ENCODE measurements around the gene KRT86.
A peak's percentile ranks its signal among the peaks of the same experiment; 100 is the strongest.
"Not testable (repeated sequence)": the region's sequence is repeated elsewhere in the genome, so short reads cannot be mapped to it uniquely, and the experiment has no call there.

The KRT86 gene

DNA sequence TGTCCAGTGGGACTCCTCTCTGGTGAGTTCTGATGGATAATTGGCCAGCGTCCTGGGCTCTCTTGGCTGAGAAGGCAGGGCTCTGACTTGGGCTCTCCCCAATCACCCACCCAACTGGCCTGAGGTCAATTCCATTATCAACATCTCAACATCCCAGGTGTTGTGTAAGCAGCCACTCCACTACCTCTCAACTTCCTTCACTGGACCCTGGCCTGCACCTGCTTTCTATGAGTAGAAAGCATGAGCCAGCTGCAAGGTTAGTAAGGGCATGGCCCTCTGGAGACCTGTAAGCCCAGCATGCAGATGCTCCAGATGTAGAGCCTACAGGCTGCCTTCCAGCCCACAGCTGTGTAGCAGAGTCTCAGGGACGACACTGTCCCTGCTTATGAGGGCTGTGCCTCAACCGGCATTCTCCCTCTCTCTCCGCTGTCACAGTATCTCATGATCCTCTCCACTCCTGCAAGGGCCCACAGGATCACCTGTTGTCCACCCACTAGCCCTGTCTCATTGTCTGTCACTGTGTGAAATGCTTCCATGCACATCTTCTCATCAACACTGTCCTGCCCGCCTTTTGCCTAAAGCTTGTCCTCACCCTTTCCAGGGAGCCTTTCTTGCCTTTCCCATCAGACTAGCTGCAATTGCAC lies 22.2 kb downstream of the KRT86 start:
- DNase-seq = no peak

DNA sequence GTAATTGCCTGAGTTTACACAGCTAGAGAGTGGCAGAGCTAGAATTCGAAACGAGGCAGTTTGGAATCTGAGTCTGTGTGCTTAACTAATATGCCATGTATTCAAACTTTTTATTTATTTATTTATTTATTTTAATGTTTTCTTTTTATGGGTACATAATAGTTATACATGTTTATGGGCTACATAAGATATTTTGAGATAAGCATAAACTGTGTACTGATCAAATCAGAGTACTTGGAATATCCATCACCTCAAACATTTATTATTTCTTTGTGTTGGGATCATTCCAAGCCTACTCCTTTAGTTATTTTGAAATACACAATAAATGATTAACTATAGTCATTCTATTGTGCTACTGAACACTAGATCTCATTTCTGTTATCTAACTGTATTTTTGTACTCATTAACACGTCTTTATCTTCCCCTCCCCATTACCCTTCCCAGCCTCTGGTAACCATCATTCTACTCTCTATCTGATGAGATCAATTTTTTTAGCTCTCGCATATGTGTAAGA lies 24.3 kb downstream of the KRT86 start:
- DNase-seq = no peak

DNA sequence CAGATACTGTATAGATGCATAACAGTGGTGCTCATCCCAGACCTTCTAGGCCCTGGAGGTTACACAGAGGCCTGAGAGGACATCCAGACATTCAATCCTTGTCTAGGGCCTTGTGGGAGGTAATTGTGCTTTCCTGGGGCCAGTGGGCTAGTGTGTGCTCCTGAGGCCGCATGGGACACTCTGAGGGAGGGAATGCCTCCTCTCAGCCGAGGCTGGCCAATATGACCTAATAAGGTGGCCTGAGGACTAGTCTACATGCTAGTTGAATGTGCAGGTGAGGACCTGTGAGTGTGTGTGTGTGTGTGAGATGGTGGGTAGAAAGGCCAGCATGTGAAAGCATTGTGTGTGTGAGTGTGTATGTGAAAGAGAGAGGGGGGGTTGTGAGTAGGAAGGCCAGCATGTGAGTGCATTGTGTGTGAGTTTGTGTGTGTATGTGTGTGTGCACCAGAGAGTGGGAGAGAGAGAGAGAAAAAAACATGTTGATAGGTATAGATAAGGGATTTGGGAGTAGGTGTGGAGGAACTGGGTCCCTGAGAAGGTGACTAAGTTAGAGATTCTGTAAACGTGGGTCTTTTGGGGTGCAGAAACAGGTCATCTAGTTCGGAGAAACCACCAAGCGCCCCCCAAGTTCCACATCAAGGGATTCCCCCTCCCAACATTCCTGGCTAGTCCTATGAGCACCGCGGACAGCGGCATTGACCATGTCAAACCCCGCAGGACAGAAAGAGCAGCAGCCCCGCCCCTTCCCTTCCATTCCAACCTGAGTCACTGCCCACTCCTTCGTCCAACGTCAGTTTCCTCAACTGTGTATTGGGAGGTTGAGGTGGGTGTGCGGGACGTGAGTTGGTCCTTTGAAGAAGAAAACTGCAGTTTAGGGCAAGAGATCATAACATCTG lies 26.6 kb downstream of the KRT86 start:
- DNase-seq = no peak

DNA sequence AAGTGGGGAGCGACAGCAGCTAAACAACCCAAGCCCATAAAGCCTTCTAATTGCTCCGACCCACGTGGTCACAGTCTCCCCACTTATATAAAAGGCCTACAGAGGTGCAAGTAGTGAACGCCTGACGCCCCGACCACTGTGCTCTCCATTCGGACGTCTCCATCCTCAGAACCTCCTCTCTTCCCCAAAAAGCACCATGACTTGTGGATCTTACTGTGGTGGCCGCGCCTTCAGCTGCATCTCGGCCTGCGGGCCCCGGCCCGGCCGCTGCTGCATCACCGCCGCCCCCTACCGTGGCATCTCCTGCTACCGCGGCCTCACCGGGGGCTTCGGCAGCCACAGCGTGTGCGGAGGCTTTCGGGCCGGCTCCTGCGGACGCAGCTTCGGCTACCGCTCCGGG lies 27.3 kb downstream of the KRT86 start:
- DNase-seq = not testable (repeated sequence)

DNA sequence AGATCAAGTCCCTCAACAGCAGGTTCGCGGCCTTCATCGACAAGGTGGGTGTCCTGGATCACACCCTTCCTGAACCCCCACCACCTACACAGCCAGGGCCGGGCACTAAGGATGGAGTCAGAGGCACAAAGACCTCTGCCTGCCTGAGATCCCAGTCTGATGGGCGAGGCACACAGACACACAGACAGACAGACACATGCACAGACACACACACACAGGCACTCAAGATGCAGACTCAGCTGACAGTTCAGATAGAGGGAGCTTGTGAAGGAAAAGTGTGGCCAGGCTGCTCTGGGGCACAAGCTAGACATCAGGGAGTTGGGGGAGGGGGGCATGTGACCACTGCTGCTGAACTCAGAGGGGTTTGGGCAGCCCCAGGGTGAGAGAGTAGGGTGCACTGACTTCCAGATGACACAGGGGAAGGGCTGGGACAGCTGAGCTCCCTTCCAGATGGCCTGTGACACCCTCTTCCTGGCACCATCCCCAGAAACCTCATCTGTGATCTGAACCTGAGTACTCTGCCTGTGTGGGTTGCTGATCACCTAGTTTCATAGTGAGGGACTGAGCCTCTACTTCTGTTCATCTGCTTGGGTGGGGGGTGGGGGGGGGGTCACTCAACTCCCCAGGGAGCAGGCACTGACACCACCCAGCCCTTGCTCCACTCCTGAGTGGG lies 27.9 kb downstream of the KRT86 start:
- DNase-seq = not testable (repeated sequence)

DNA sequence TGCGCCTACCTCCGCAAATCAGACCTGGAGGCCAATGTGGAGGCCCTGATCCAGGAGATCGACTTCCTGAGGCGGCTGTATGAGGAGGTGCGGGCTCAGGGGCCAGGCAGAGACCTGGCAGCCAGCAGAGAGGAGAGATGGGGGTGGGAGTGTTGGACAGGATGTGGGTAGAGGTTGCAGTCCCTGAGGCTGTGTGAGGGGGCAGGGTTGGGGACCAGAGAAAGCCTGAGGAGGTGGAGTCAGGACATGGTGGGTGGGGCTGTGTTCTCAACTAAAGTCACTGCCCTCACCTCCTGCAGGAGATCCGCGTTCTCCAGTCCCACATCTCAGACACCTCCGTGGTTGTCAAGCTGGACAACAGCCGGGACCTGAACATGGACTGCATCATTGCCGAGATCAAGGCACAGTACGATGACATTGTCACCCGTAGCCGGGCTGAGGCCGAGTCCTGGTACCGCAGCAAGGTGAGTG lies 30.5 kb downstream of the KRT86 start:
- DNase-seq = not testable (repeated sequence)

DNA sequence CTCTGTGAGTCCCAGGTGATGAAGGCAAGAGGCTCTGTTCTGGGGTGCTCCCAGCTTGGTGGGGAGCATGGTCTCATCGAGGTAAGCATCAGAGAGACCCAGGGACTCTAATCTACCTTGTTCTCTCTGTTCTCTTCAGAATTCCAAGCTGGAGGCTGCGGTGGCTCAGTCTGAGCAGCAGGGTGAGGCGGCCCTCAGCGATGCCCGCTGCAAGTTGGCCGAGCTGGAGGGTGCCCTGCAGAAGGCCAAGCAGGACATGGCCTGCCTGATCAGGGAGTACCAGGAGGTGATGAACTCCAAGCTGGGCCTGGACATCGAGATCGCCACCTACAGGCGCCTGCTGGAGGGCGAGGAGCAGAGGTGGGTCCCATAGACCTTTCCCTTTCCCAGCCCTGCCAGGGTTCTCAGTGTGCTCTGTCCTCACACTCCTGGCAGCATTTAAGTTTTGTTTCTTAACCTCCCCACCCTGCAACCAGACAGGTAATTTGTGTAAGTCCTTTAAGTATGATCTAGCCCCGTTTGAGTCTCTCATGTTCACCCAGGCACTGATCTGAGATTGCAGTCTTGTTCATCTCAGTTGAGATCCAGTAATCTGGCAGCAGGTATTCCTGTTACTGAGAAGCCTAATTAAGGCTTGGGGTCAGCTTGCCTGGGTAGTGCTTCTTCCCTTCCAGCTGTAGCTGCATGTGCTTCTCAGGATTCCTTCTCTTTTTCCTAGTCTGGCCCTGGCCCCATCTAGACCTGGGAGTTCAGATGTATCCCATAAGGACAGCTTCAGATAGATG lies 31.7 kb downstream of the KRT86 start:
- no peak for DNase-seq

DNA sequence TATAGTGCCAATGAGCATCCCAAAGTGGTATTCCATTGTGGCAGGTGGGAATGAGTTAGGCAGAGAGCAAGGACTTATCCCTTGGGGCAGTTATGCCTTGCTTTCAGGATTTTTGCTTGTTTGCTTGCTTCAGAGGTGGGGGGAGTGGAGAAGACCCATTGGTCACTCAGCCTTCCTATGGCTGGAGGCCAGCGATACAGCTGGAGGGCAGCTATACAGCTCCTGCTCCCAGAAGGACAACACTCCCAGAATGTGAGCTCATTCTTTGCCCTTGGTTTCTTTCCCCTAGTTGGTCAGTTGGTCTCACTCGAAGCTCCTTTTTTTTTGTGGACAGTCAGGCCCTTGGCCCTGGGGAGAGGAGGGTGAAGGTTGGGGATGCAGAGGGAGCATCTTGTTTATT lies 32.3 kb downstream of the KRT86 start:
- DNase-seq = no peak

DNA sequence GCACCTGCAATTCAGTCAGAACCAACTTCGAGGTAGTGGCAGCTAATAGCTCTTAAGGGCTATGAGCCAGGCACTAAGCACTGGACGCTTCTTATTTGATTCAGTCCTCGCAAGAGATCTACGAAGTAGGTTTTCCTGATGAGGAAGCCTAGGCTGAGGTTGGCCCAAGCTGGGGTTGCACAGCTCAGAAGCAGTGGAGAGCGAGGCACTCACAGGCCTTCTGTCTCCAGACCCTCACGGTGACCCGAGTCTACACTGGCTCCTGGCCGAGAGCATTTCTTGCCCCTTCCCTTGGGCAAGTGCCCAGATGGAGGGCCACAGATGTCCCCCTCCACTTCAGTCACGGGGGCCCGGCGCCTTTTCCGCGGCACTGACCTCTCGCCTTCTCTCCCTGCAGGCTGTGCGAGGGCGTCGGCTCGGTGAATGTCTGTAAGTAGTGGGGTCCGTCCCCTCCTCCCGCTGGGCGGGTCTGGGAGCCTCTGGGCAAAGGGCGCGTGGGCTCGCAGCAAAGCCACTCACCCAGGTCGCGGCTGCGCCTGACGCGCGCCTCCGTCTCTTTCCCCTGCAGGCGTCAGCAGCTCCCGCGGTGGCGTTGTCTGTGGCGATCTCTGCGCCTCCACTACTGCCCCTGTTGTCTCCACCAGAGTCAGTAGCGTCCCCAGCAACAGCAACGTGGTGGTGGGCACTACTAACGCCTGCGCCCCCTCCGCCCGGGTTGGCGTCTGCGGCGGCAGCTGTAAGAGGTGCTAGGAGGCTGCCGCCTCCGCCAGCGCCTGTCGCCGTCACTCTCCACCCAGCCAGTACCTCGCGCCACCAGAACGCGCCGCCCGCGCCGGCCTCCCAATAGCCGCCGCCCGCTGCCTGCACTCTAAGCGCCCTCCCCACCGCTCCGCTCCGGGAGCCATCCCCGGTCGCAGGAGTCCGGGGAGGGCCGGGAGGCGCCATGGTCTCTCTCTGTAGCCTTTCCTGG lies 33.7 kb downstream of the KRT86 start:
- no peak for DNase-seq

DNA sequence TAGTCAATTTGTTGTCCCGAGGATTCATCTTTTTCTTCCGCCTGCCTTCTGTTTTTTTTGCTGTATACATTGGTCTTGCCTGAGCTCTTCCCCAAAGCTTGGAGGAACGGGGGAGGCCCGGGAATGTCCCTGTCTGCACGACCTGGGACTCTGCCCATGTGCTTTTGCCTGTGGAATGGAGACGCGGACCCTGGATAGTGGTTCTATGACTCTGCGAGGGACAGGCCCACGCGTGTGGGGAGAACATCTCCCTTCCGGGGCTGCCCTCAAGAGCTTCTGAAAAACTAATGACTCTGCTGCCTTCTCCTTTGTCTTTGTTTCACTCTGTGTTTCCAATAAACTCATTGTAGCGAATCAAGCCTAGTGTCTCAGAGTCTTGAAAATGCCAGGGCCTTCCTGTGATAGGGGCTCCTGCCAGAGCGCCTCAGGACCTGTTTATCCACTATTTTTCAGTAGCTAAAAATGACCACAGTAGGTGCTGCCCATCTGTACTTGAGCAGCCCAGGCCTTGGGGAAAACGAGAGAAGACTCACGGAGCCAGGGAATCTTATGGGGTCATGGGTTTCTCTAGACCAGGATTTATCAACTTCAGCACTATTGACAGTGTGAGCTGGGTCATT lies 34.5 kb downstream of the KRT86 start:
- no peak for DNase-seq

DNA sequence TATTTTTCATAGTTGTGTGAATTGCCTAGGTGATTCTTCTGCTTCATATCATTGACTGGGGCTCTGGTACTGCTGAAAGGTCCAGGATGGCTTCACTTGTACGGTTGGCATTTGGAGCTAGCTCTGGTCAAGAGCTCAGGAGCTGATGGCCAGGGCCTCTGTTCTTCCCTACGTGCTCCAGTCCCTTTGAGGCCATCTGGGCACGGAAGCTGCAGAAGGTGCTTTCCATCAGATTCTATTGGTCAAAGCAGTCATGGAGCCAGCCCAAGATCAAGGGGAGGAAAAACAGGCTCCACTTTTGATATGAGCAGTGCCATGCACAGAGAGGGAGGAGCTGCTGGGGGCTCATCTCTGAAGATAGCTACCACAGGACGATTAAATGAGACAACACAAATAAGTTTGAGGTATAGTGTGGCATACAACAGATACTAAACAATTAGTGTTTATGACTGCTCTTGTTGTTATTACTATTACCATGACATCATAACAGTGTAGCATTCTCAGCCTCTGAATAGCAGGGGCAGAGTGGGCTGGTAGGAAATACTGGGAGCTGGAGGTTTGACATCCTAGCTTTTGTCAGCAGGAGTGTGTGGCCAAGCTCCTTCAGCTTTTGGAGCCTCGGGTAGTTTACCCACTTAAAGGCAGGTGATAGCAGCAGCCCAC lies 36.3 kb downstream of the KRT86 start:
- DNase-seq = no peak

DNA sequence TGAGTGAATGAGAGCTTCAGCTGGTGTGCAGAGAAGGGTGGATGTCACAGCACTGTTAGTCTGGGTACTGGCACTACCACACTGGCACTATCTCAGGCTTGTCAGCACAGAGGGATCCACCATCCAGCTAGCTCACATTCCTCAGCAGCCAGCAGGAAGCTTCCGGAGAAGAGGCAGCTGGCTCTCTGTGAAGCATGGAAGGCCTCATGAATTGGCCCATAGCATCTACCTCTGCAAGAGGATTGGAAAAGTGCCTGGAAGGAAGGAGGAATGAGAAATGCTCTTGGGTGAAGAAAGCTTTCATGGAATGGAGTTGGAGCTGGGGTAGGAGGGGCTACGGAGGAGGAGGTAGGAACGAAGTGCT lies 36.8 kb downstream of the KRT86 start:
- no peak for DNase-seq

DNA sequence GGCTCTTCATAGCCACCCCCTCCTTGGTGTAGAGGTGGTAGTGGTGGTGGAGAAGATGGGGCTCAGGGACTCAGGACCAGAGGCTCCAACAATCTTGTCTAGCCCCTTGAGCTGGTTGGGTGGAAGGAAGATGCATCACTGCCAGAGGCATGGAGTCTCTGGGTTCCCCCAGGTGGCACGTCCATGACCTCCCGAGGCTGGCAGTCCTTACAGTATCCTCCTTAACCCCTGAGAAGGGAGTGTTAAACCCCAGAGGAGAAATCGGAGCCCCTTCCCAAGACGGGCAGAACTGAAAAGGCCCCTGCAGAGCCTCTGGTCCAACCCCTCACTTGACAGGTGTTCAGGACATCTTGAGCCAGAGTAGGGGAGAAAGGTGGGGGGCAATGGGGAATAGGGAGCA lies 37.6 kb downstream of the KRT86 start:
- DNase-seq = no peak

DNA sequence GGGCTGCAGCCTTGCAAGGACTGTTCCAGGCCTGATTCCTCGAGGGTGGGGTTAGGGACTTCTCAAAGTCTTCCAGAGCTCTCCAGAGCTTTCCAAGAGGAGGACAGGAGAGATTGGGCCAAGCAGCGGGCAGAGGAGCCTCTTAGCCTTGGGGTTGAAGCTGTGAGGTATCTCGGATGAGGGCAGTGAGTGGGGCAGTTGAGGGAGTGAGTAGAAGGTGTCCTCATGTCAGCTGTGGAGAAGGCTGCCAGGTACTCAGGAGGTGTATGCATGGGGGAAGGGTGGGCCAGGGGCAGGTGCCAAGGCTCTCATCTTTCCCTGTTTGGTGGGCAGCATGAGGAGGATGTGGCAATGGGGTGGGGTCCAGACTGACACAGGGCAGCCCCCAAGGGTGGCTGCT lies 39.0 kb downstream of the KRT86 start:
- no peak for DNase-seq

DNA sequence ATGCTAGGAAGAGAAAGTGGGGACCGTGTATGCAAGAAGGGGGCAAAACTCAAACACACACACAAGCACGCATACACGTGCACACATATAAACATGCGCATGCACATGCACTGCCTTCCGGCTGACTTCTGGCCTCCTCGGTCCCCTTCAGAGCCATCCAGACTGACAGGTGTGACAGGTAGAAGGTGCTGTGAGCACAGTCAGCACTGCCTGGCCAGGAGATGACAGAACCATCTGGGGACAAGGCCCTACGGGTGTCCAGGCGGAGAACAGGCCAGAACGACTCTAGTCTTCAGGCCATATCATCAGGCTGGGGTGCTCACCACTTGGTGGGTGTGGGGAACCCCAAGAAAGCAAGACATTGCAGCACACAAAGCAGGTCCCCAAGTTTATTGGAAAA lies 39.5 kb downstream of the KRT86 start:
- no peak for DNase-seq

DNA sequence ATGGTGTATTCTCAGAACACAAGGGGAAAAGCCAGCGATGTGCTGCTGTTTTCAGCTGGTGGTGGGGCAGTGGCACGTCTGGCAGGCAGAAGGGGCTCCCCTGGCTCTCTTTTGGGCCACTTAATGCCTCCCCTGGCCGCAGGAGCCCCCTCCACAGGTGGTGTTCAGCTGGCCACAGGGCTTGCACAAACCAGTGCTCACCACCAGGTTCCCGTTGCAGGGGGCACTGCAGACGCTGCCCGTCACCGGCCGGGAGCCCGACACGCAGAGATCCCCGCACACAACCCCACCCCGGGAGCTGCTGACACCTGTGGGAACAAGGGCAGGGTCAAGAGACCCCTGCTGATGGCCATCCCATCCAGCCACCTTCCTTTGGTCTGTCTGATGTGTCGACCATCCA lies 40.1 kb downstream of the KRT86 start:
- no peak for DNase-seq

DNA sequence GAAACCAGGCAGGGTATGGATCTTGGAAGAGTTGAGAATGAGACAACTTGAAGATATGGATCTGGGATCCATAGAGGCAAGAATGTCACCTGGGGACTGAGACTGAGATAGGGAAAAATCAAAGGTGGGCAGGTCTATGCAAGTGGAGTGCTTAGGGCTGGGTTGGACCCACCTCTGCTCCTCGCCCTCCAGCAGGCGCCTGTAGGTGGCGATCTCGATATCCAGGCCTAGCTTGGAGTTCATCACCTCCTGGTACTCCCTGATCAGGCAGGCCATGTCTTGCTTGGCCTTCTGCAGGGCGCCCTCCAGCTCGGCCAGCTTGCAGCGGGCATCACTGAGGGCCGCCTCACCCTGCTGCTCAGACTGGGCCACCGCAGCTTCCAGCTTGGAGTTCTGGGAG lies 41.3 kb downstream of the KRT86 start:
- DNase-seq = peak in 1 of 2 experiments; percentile 18

DNA sequence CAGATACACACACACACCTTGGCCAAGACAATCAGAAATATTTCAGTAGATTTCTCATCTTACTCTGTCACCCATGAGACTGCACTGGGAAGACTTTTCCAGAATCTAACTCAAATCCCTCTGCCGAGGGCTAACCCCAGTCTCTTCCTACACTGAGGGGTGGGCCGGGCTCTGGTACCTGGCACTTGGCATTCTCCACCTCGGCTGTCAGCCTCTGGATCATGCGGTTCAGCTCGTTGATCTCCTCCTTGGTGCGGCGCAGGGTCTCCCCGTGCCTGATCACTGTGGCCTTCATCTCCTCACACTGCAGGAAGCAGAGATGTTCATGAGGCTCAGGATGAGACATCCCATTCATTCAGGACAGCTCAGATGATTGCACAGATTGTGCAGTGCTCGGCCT lies 41.8 kb downstream of the KRT86 start:
- no peak for DNase-seq

DNA sequence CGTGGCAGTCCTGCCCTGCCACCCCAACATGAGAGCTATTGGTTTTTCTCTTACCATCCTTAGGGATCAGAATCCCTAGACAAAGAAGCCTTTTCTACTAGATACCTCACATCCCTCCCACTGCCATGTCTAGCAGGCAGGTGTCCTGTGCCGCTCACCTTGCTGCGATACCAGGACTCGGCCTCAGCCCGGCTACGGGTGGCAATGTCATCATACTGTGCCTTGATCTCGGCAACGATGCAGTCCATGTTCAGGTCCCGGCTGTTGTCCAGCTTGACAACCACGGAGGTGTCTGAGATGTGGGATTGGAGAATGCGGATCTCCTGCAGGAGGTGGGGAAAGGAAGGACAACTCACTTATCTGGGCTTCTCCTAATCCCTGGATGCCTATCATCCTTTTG lies 42.3 kb downstream of the KRT86 start:
- no peak for DNase-seq

DNA sequence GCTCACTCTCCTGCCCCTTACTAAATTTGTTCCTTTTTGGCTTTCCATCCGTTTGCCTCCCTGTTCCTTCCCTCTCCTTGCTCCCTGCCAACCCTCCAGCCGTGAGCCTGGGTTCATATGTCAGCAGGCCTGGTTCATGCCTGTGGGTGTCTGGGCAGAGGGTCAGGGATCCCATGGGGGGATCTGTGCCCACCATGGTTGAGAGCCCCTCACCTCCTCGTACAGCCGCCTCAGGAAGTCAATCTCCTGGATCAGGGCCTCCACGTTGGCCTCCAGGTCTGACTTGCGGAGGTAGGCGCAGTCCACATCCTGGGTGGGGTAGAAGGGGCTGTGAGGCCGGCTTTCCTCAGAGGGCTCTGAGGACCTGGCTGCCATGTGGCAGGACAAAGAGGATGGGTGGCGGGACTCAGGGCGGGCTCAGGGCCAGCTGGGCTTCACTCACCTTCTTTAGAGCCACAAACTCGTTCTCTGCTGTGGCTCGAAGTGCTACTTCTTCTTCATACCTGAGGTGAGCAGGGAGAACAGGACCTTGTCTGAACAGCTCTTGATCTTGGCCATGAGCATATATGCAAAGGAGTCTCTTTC lies 43.1 kb downstream of the KRT86 start:
- DNase-seq = no peak

All from SW 1271 (cell line).